ENCODE results near the gene YY1AP1. TPM values are rescaled to one million over a fixed set of nuclear protein-coding genes. Genes with fewer than 3 reads are reported as not detected.

The YY1AP1 gene
- total and polyA plus RNA-seq, 2 donors (not counting 3 experiments of a cell fraction or from before 2014, with no cell fraction given) = 42.3 to 46.4 TPM

DNA sequence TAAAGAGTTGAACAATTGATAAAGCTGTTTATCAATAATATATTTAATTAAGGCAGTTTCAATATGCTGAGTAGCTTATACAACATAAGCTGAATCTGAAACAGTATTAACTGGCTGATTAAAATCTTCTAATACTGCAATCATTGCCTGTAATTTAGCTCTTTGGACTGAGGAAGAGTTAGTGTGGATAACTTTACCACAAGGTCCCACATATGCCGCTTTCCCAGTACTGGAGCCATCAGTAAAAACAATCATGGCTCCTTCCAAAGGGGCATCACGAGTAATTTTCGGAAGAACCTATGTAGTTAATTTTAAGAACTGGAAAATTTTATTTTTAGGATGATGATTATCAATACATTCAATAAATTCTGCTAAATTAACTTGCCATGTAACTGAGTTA, 7.0 kb upstream of the YY1AP1 start:
- TF ChIP-seq JUN (IDR thresholded peaks at IDR 0.05; ENCODE audit: borderline replicate concordance, insufficient read depth, insufficient read length, low read depth) (no peak), MAX (IDR thresholded peaks at IDR 0.05; ENCODE audit: insufficient read depth, insufficient read length) (no peak), POLR2A (IDR thresholded peaks at IDR 0.05; ENCODE audit: low read depth, low read length) (no peak), GATA2 (IDR thresholded peaks at IDR 0.05; ENCODE audit: insufficient read depth, insufficient read length, low read depth, low read length) (no peak), POLR2AphosphoS5 (IDR thresholded peaks at IDR 0.05; ENCODE audit: insufficient read depth, low read depth, low read length) (no peak), FOS (IDR thresholded peaks at IDR 0.05; ENCODE audit: borderline replicate concordance, insufficient read depth, low read length) (no peak)
- Histone ChIP-seq H3K79me2 (ENCODE audit: control insufficient read depth, insufficient read depth, low read length) (peaks cover 92% of the 10 kb centered on the region), H3K4me2 (ENCODE audit: insufficient read depth, low read length) (no peak overlapping the region), H2AFZ (ENCODE audit: low read depth, low read length) (no peak overlapping the region), H3K4me3 (replicated peaks in 1 of 3; ENCODE audit: insufficient read depth in 1 of 3, low read depth in 1 of 3, low read length in 3 of 3) (no peak overlapping the region), H3K36me3 (ENCODE audit: control insufficient read depth in 2 of 2, extremely low read depth in 1 of 2, insufficient read depth in 2 of 2, low read length in 2 of 2) (peaks cover 0 to 4% of the 10 kb centered on the region in 2 experiments), H3K27ac (ENCODE audit: insufficient read depth, low read depth, low read length) (no peak overlapping the region), H3K4me1 (ENCODE audit: control insufficient read depth, extremely low read depth, insufficient read depth, low read length) (peaks cover under 1% of the 10 kb centered on the region), H4K20me1 (replicated peaks; ENCODE audit: control insufficient read depth, extremely low read depth, insufficient read depth, low read length) (no peaks in the 10 kb centered on the region), H3K9me1 (replicated peaks; ENCODE audit: control insufficient read depth, extremely low read depth, insufficient read depth, low read length) (no peaks in the 10 kb centered on the region), H3K9ac (replicated peaks; ENCODE audit: extremely low read depth, insufficient read depth, low read length) (no peak overlapping the region), H3K27me3 (ENCODE audit: control insufficient read depth in 2 of 2, insufficient read depth in 2 of 2, low read length in 2 of 2) (no peaks in the 10 kb centered on the region), H3K9me3 (replicated peaks; ENCODE audit: control insufficient read depth, insufficient read depth, low read length) (no peaks in the 10 kb centered on the region)
- no peak for DNase-seq (ENCODE audit: low read depth, low spot score)
- intact Hi-C loops (cut with micrococcal nuclease) (no loop called here), dilution Hi-C loops (cut with MboI; ENCODE audit: extremely low pct_ligation_motif_present, low sequenced_read_pairs) (no loop called here)
- CTCF ChIA-PET = no interaction called here
- POLR2A ChIA-PET = no interaction called here
- FAIRE-seq = no peak
- BruUV-seq (replicated peaks) = no TSS peak

GRCh38 chr1:155695072-155695471, 6.5 kb upstream of the YY1AP1 start:
- DNase-seq (ENCODE audit: low read depth, low spot score) (no peak), FAIRE-seq (no peak)
- Histone ChIP-seq H3K4me1 (ENCODE audit: control insufficient read depth, extremely low read depth, insufficient read depth, low read length) (peaks cover 6% of the 10 kb centered on the region), H4K20me1 (replicated peaks; ENCODE audit: control insufficient read depth, extremely low read depth, insufficient read depth, low read length) (no peaks in the 10 kb centered on the region), H3K79me2 (ENCODE audit: control insufficient read depth, insufficient read depth, low read length) (peaks cover 95% of the 10 kb centered on the region), H3K4me2 (ENCODE audit: insufficient read depth, low read length) (no peak overlapping the region), H2AFZ (ENCODE audit: low read depth, low read length) (no peak overlapping the region), H3K9ac (replicated peaks; ENCODE audit: extremely low read depth, insufficient read depth, low read length) (no peak overlapping the region), H3K27ac (ENCODE audit: insufficient read depth, low read depth, low read length) (no peak overlapping the region), H3K4me3 (replicated peaks in 1 of 3; ENCODE audit: insufficient read depth in 1 of 3, low read depth in 1 of 3, low read length in 3 of 3) (no peak overlapping the region), H3K27me3 (ENCODE audit: control insufficient read depth in 2 of 2, insufficient read depth in 2 of 2, low read length in 2 of 2) (no peaks in the 10 kb centered on the region), H3K9me3 (replicated peaks; ENCODE audit: control insufficient read depth, insufficient read depth, low read length) (no peaks in the 10 kb centered on the region), H3K36me3 (ENCODE audit: control insufficient read depth in 2 of 2, extremely low read depth in 1 of 2, insufficient read depth in 2 of 2, low read length in 2 of 2) (peaks cover 0 to 4% of the 10 kb centered on the region in 2 experiments), H3K9me1 (replicated peaks; ENCODE audit: control insufficient read depth, extremely low read depth, insufficient read depth, low read length) (no peaks in the 10 kb centered on the region)
- ChIA-PET CTCF (no interaction called here), POLR2A (no interaction called here)
- dilution Hi-C loops (cut with MboI; ENCODE audit: extremely low pct_ligation_motif_present, low sequenced_read_pairs) = no loop called here
- BruUV-seq (replicated peaks) = no TSS peak
- intact Hi-C loops (cut with micrococcal nuclease) = no loop called here
- TF ChIP-seq POLR2AphosphoS5 (IDR thresholded peaks at IDR 0.05; ENCODE audit: insufficient read depth, low read depth, low read length) = no peak
- TF ChIP-seq POLR2A (IDR thresholded peaks at IDR 0.05; ENCODE audit: low read depth, low read length) = no peak
- no peak for TF ChIP-seq MYC (IDR thresholded peaks at IDR 0.05; ENCODE audit: low read depth, low read length)
- TF ChIP-seq GATA2 (IDR thresholded peaks at IDR 0.05; ENCODE audit: insufficient read depth, insufficient read length, low read depth, low read length) = no peak
- TF ChIP-seq MAX (IDR thresholded peaks at IDR 0.05; ENCODE audit: insufficient read depth, insufficient read length) = no peak
- TF ChIP-seq JUN (IDR thresholded peaks at IDR 0.05; ENCODE audit: borderline replicate concordance, insufficient read depth, insufficient read length, low read depth) = no peak
- TF ChIP-seq, protein P1, sequence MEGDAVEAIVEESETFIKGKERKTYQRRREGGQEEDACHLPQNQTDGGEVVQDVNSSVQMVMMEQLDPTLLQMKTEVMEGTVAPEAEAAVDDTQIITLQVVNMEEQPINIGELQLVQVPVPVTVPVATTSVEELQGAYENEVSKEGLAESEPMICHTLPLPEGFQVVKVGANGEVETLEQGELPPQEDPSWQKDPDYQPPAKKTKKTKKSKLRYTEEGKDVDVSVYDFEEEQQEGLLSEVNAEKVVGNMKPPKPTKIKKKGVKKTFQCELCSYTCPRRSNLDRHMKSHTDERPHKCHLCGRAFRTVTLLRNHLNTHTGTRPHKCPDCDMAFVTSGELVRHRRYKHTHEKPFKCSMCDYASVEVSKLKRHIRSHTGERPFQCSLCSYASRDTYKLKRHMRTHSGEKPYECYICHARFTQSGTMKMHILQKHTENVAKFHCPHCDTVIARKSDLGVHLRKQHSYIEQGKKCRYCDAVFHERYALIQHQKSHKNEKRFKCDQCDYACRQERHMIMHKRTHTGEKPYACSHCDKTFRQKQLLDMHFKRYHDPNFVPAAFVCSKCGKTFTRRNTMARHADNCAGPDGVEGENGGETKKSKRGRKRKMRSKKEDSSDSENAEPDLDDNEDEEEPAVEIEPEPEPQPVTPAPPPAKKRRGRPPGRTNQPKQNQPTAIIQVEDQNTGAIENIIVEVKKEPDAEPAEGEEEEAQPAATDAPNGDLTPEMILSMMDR (IDR thresholded peaks at IDR 0.05; ENCODE audit: extremely low read depth in 1 of 2, insufficient read depth in 1 of 2, low read depth in 1 of 2, low read length in 2 of 2) = no peak
- no peak for TF ChIP-seq FOS (IDR thresholded peaks at IDR 0.05; ENCODE audit: borderline replicate concordance, insufficient read depth, low read length)
- TF ChIP-seq EZH2 (IDR thresholded peaks at IDR 0.05; ENCODE audit: borderline replicate concordance, low read depth, low read length, severe bottlenecking) = no peak

Data from endothelial cell of umbilical vein (primary cell).